ENCODE results near the gene DNAJA4.

The DNAJA4 gene

GRCh38 chr15:78280319-78281072 lies 16.1 kb downstream of the DNAJA4 start:
- no peak for DNase-seq (ENCODE audit: low read depth)

GRCh38 chr15:78282324-78282723 lies 18.0 kb downstream of the DNAJA4 start:
- DNase-seq (ENCODE audit: low read depth), result no peak

- DNase-seq (ENCODE audit: low read depth), result no peak
These were observed 20.4 kb downstream of the DNAJA4 start for GRCh38 chr15:78284758-78285157.

- DNase-seq (ENCODE audit: low read depth), result no peak
These were observed 25.9 kb downstream of the DNAJA4 start for GRCh38 chr15:78290222-78290621.

- no peak for DNase-seq (ENCODE audit: low read depth)
These were observed 26.7 kb downstream of the DNAJA4 start for GRCh38 chr15:78291052-78291451.

- no peak for DNase-seq (ENCODE audit: low read depth)
These were observed 27.3 kb downstream of the DNAJA4 start for GRCh38 chr15:78291698-78292097.

- no peak for DNase-seq (ENCODE audit: low read depth)
These were observed 27.9 kb downstream of the DNAJA4 start for GRCh38 chr15:78292219-78292618.

- peak; percentile 85 for DNase-seq (ENCODE audit: low read depth)
These were observed 35.0 kb downstream of the DNAJA4 start, which contains the start of gene SKIC8 for GRCh38 chr15:78299101-78299930. SKIC8 (minus strand) TSS chr15:78299609; CDS start chr15:78295686, 3,923 bp downstream.

- no peak for DNase-seq (ENCODE audit: low read depth)
These were observed 37.0 kb downstream of the DNAJA4 start for GRCh38 chr15:78301326-78301725.

- DNase-seq (ENCODE audit: low read depth), result no peak
These were observed 37.5 kb downstream of the DNAJA4 start for GRCh38 chr15:78301828-78302227.

GRCh38 chr15:78302579-78303312 lies 38.4 kb downstream of the DNAJA4 start:
- DNase-seq (ENCODE audit: low read depth), result no peak

GRCh38 chr15:78304216-78305066 lies 40.1 kb downstream of the DNAJA4 start:
- no peak for DNase-seq (ENCODE audit: low read depth)

- no peak for DNase-seq (ENCODE audit: low read depth)
These were observed 41.9 kb downstream of the DNAJA4 start for GRCh38 chr15:78306176-78306774.

GRCh38 chr15:78307976-78308375 lies 43.6 kb downstream of the DNAJA4 start:
- no peak for DNase-seq (ENCODE audit: low read depth)

GRCh38 chr15:78308422-78309032 lies 44.2 kb downstream of the DNAJA4 start:
- DNase-seq (ENCODE audit: low read depth), result no peak

- DNase-seq (ENCODE audit: low read depth), result no peak
These were observed 46.9 kb downstream of the DNAJA4 start for GRCh38 chr15:78311292-78311691.

GRCh38 chr15:78312536-78312935 lies 48.2 kb downstream of the DNAJA4 start:
- no peak for DNase-seq (ENCODE audit: low read depth)

- DNase-seq (ENCODE audit: low read depth), result no peak
These were observed 48.6 kb downstream of the DNAJA4 start for GRCh38 chr15:78312957-78313356.

GRCh38 chr15:78313383-78313782 lies 49.0 kb downstream of the DNAJA4 start:
- no peak for DNase-seq (ENCODE audit: low read depth)

- no peak for DNase-seq (ENCODE audit: low read depth)
These were observed 49.8 kb downstream of the DNAJA4 start for GRCh38 chr15:78314181-78314581.
